ENCODE measurements around the gene ABCB9. TPM values are rescaled to one million over a fixed set of nuclear protein-coding genes. Genes with fewer than 3 reads are reported as not detected.

The ABCB9 gene
- total and polyA plus RNA-seq, 2 experiments from 2014 or later, result 3.9 to 5.5 TPM

- WGBS (ENCODE audit: low lambda C conversion rate, missing lambda C conversion rate), result 85% methylated on average over 9 of the region's 10 CpGs
- Histone ChIP-seq H3K4me1 (ENCODE audit: insufficient read depth) (peaks cover 9% of the 10 kb centered on the region), H3K4me2 (no peak overlapping the region), H3K4me3 (no peak overlapping the region), H3K9me2 (replicated peaks; ENCODE audit: insufficient read depth) (no peaks in the 10 kb centered on the region), H3K9me3 (ENCODE audit: low read depth) (no peaks in the 10 kb centered on the region), H3K36me3 (replicated peaks; ENCODE audit: insufficient read depth, low read depth) (no peaks in the 10 kb centered on the region), H3K27me3 (no peaks in the 10 kb centered on the region), H3K27ac (no peak overlapping the region), H3K79me2 (no peaks in the 10 kb centered on the region), H4K20me1 (ENCODE audit: insufficient read depth, poor library complexity, severe bottlenecking) (no peaks in the 10 kb centered on the region), H2AFZ (no peak overlapping the region)
- no peak for TF ChIP-seq EZH2phosphoT487 (IDR thresholded peaks at IDR 0.05; ENCODE audit: low read depth, severe bottlenecking, unreplicated experiment)
- TF ChIP-seq EZH2 (IDR thresholded peaks at IDR 0.05; ENCODE audit: borderline replicate concordance), result no peak
- TF ChIP-seq CTCF (IDR thresholded peaks at IDR 0.05; ENCODE audit: poor library complexity), result no peak
- no peak for DNase-seq (ENCODE audit: low spot score)
These were observed 23.1 kb upstream of the ABCB9 start for GRCh38 chr12:122989225-122989839.

- no peak overlapping the region for H2AFZ ChIP-seq
- H3K4me3 ChIP-seq, result no peak overlapping the region
- H3K4me1 ChIP-seq (ENCODE audit: insufficient read depth), result peaks cover 15% of the 10 kb centered on the region
- H3K27me3 ChIP-seq, result no peaks in the 10 kb centered on the region
- no peak for TF ChIP-seq EZH2 (IDR thresholded peaks at IDR 0.05; ENCODE audit: borderline replicate concordance)
- TF ChIP-seq EZH2phosphoT487 (IDR thresholded peaks at IDR 0.05; ENCODE audit: low read depth, severe bottlenecking, unreplicated experiment), result no peak
- no peak for TF ChIP-seq CTCF (IDR thresholded peaks at IDR 0.05; ENCODE audit: poor library complexity)
- H3K4me2 ChIP-seq, result no peak overlapping the region
- whole genome bisulfite sequencing (ENCODE audit: low lambda C conversion rate, missing lambda C conversion rate), result 93% methylated on average over 20 of the region's 21 CpGs
- H3K79me2 ChIP-seq, result no peaks in the 10 kb centered on the region
- H3K9me3 ChIP-seq (ENCODE audit: low read depth), result no peaks in the 10 kb centered on the region
- no peaks in the 10 kb centered on the region for H3K9me2 ChIP-seq (replicated peaks; ENCODE audit: insufficient read depth)
- no peaks in the 10 kb centered on the region for H4K20me1 ChIP-seq (ENCODE audit: insufficient read depth, poor library complexity, severe bottlenecking)
- H3K36me3 ChIP-seq (replicated peaks; ENCODE audit: insufficient read depth, low read depth), result no peaks in the 10 kb centered on the region
- no peak overlapping the region for H3K27ac ChIP-seq
- no peak for DNase-seq (ENCODE audit: low spot score)
These were observed 22.4 kb upstream of the ABCB9 start for GRCh38 chr12:122988612-122989212.

- DNase-seq (ENCODE audit: low spot score), result no peak
- H3K9me3 ChIP-seq (ENCODE audit: low read depth), result no peaks in the 10 kb centered on the region
- H3K36me3 ChIP-seq (replicated peaks; ENCODE audit: insufficient read depth, low read depth), result no peaks in the 10 kb centered on the region
- H4K20me1 ChIP-seq (ENCODE audit: insufficient read depth, poor library complexity, severe bottlenecking), result no peaks in the 10 kb centered on the region
- 95% methylated on average over 13 of the region's 13 CpGs for WGBS (ENCODE audit: low lambda C conversion rate, missing lambda C conversion rate)
- H3K27me3 ChIP-seq, result no peaks in the 10 kb centered on the region
- H3K9me2 ChIP-seq (replicated peaks; ENCODE audit: insufficient read depth), result no peaks in the 10 kb centered on the region
- no peak overlapping the region for H3K27ac ChIP-seq
- no peaks in the 10 kb centered on the region for H3K79me2 ChIP-seq
- no peak overlapping the region for H3K4me2 ChIP-seq
- H2AFZ ChIP-seq, result no peak overlapping the region
- no peak overlapping the region for H3K4me3 ChIP-seq
- peaks cover 17% of the 10 kb centered on the region for H3K4me1 ChIP-seq (ENCODE audit: insufficient read depth)
- TF ChIP-seq CTCF (IDR thresholded peaks at IDR 0.05; ENCODE audit: poor library complexity) (no peak), EZH2 (IDR thresholded peaks at IDR 0.05; ENCODE audit: borderline replicate concordance) (no peak), EZH2phosphoT487 (IDR thresholded peaks at IDR 0.05; ENCODE audit: low read depth, severe bottlenecking, unreplicated experiment) (no peak)
These were observed 21.8 kb upstream of the ABCB9 start for GRCh38 chr12:122988036-122988435.
